ENCODE measurements around the gene ZSCAN22. TPM values are rescaled to one million over a fixed set of nuclear protein-coding genes. Genes with fewer than 3 reads are reported as not detected.
A peak's percentile ranks its signal among the peaks of the same experiment; 100 is the strongest.

Gene ZSCAN22
- total RNA-seq, 1 experiment from 2014 or later = 3.2 TPM

DNA sequence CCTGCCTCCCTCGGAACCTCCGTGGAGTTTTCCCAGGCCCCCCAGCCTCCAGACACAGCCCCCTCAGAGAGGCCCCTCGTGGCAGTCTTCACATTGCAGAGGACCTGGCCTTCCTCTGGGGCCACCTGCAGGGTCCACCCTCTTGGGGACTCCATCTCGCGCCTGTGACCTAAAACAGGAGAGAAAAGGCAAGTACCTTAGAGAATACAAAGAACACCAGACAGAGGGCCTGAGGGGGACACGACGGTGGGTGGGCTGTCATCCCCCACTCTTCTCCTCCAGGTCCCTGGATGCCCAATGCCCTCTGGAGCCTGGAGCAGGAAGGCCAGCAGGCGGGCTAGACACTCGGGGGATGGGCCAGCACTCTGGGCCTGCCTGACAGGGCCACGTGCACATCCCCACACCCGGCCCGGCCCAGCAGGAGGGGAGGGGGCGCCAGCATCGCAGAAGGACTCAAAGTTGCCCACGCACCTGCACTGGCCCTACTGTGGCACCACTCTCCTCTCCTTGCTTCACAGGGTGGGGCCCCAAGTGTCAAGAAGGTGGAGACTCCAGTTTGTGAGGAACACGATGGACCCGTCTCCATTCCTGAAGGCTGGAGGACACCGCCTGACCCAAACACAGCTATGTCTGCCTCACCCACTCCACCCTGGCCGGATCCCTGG is 30.8 kb downstream of the ZSCAN22 start:
- CTCF ChIA-PET = interaction anchor here (0.9 kb wide), 1 partner anchor 17 kb away, joined by 3 read pairs; no protein-coding TSS in a partner anchor
- no peaks in the 10 kb centered on the region for H3K36me3 Mint-ChIP-seq
- ATAC-seq (no peak), DNase-seq (ENCODE audit: low spot score) (no peak)
- POLR2A ChIA-PET = no interaction called here
- no peaks in the 10 kb centered on the region for H3K9me3 Mint-ChIP-seq
- TF ChIP-seq PRRX2 (CRISPR knock-in tag; IDR thresholded peaks at IDR 0.05) (no peak), ZNF121 (CRISPR knock-in tag; IDR thresholded peaks at IDR 0.05) (no peak), TP53 (CRISPR knock-in tag; IDR thresholded peaks at IDR 0.05) (no peak), TEAD1 (CRISPR knock-in tag; IDR thresholded peaks at IDR 0.05) (no peak), ZBTB21 (CRISPR knock-in tag; IDR thresholded peaks at IDR 0.05; ENCODE audit: borderline replicate concordance) (no peak), SP1 (CRISPR knock-in tag; conservative IDR thresholded peaks at IDR 0.05) (no peak), ETV6 (CRISPR knock-in tag; IDR thresholded peaks at IDR 0.05) (no peak), NFE2L1 (CRISPR knock-in tag; IDR thresholded peaks at IDR 0.05) (no peak), IRF2 (CRISPR knock-in tag; IDR thresholded peaks at IDR 0.05; ENCODE audit: borderline replicate concordance, low read depth) (no peak)
- TF ChIP-seq, protein P1, sequence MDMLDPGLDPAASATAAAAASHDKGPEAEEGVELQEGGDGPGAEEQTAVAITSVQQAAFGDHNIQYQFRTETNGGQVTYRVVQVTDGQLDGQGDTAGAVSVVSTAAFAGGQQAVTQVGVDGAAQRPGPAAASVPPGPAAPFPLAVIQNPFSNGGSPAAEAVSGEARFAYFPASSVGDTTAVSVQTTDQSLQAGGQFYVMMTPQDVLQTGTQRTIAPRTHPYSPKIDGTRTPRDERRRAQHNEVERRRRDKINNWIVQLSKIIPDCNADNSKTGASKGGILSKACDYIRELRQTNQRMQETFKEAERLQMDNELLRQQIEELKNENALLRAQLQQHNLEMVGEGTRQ (CRISPR knock-in tag; IDR thresholded peaks at IDR 0.05) = no peak
- TF ChIP-seq, protein P2, sequence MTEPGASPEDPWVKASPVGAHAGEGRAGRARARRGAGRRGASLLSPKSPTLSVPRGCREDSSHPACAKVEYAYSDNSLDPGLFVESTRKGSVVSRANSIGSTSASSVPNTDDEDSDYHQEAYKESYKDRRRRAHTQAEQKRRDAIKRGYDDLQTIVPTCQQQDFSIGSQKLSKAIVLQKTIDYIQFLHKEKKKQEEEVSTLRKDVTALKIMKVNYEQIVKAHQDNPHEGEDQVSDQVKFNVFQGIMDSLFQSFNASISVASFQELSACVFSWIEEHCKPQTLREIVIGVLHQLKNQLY (CRISPR knock-in tag; IDR thresholded peaks at IDR 0.05) = no peak
- TF ChIP-seq, protein P3, sequence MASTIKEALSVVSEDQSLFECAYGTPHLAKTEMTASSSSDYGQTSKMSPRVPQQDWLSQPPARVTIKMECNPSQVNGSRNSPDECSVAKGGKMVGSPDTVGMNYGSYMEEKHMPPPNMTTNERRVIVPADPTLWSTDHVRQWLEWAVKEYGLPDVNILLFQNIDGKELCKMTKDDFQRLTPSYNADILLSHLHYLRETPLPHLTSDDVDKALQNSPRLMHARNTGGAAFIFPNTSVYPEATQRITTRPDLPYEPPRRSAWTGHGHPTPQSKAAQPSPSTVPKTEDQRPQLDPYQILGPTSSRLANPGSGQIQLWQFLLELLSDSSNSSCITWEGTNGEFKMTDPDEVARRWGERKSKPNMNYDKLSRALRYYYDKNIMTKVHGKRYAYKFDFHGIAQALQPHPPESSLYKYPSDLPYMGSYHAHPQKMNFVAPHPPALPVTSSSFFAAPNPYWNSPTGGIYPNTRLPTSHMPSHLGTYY (CRISPR knock-in tag; IDR thresholded peaks at IDR 0.05) = no peak
- TF ChIP-seq, protein P4, sequence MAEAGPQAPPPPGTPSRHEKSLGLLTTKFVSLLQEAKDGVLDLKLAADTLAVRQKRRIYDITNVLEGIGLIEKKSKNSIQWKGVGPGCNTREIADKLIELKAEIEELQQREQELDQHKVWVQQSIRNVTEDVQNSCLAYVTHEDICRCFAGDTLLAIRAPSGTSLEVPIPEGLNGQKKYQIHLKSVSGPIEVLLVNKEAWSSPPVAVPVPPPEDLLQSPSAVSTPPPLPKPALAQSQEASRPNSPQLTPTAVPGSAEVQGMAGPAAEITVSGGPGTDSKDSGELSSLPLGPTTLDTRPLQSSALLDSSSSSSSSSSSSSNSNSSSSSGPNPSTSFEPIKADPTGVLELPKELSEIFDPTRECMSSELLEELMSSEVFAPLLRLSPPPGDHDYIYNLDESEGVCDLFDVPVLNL (CRISPR knock-in tag; IDR thresholded peaks at IDR 0.05; ENCODE audit: borderline replicate concordance, low read depth) = no peak
- TF ChIP-seq, protein P5, sequence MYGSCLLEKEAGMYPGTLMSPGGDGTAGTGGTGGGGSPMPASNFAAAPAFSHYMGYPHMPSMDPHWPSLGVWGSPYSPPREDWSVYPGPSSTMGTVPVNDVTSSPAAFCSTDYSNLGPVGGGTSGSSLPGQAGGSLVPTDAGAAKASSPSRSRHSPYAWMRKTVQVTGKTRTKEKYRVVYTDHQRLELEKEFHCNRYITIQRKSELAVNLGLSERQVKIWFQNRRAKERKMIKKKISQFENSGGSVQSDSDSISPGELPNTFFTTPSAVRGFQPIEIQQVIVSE (CRISPR knock-in tag; IDR thresholded peaks at IDR 0.05; ENCODE audit: borderline replicate concordance) = no peak
- TF ChIP-seq, protein P6, sequence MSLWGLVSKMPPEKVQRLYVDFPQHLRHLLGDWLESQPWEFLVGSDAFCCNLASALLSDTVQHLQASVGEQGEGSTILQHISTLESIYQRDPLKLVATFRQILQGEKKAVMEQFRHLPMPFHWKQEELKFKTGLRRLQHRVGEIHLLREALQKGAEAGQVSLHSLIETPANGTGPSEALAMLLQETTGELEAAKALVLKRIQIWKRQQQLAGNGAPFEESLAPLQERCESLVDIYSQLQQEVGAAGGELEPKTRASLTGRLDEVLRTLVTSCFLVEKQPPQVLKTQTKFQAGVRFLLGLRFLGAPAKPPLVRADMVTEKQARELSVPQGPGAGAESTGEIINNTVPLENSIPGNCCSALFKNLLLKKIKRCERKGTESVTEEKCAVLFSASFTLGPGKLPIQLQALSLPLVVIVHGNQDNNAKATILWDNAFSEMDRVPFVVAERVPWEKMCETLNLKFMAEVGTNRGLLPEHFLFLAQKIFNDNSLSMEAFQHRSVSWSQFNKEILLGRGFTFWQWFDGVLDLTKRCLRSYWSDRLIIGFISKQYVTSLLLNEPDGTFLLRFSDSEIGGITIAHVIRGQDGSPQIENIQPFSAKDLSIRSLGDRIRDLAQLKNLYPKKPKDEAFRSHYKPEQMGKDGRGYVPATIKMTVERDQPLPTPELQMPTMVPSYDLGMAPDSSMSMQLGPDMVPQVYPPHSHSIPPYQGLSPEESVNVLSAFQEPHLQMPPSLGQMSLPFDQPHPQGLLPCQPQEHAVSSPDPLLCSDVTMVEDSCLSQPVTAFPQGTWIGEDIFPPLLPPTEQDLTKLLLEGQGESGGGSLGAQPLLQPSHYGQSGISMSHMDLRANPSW (CRISPR knock-in tag; conservative IDR thresholded peaks at IDR 0.05; ENCODE audit: low read depth) = no peak
- H3K4me3 Mint-ChIP-seq = no peak overlapping the region
- H3K27ac Mint-ChIP-seq = peak overlapping the region; percentile 60; the same call in 1 of the 2 replicates
- H3K4me1 Mint-ChIP-seq = peaks cover 6% of the 10 kb centered on the region; the same call in 1 of the 2 replicates
- H3K27me3 Mint-ChIP-seq (ENCODE audit: low read depth) = peaks cover 8% of the 10 kb centered on the region

DNA sequence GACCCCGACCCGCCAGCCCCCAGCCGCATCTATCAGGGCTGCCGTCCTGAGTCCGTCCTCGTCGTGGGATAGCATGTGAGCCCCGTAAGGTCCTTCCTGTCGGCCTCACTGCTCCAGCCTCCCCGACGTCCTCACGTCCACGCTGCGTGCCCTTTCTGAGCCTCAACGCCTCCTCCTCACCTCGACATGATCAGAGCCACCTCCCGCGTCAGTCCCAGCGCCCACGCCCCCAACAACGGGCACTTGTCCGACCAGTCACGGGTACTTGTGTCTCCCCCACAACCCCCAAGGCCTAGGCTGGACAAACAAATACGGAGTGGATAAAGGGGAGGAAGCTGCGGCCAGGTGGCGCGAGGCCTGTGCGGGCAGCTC is 35.1 kb downstream of the ZSCAN22 start:
- H3K4me1 Mint-ChIP-seq = peaks cover 6% of the 10 kb centered on the region; the same call in 1 of the 2 replicates
- CTCF ChIA-PET = interaction anchor here (1.0 to 3.0 kb wide), 10 partner anchors 9 to 158 kb away, joined by 3 to 22 read pairs (median 5); partner anchors contain the start of genes ZBTB45 and ZSCAN22
- peak; percentile 9 for ATAC-seq
- DNase-seq (ENCODE audit: low spot score) = no peak
- no peaks in the 10 kb centered on the region for H3K36me3 Mint-ChIP-seq
- H3K4me3 Mint-ChIP-seq = peak overlapping the region; percentile 94
- peak overlapping the region; percentile 96 for H3K27ac Mint-ChIP-seq
- POLR2A ChIA-PET = interaction anchor here (0.9 to 2.9 kb wide), 6 partner anchors 11 to 89 kb away, joined by 3 to 25 read pairs (median 6); partner anchors contain the start of genes ZNF324B and ZSCAN22
- H3K9me3 Mint-ChIP-seq = no peaks in the 10 kb centered on the region
- H3K27me3 Mint-ChIP-seq (ENCODE audit: low read depth) = no peaks in the 10 kb centered on the region
- TF ChIP-seq, protein P7, sequence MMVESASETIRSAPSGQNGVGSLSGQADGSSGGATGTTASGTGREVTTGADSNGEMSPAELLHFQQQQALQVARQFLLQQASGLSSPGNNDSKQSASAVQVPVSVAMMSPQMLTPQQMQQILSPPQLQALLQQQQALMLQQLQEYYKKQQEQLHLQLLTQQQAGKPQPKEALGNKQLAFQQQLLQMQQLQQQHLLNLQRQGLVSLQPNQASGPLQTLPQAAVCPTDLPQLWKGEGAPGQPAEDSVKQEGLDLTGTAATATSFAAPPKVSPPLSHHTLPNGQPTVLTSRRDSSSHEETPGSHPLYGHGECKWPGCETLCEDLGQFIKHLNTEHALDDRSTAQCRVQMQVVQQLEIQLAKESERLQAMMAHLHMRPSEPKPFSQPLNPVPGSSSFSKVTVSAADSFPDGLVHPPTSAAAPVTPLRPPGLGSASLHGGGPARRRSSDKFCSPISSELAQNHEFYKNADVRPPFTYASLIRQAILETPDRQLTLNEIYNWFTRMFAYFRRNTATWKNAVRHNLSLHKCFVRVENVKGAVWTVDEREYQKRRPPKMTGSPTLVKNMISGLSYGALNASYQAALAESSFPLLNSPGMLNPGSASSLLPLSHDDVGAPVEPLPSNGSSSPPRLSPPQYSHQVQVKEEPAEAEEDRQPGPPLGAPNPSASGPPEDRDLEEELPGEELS (CRISPR knock-in tag; IDR thresholded peaks at IDR 0.05) = peak; percentile 39; the same call in 1 of the 2 replicates
- TF ChIP-seq NFE2L1 (CRISPR knock-in tag; IDR thresholded peaks at IDR 0.05) = peak; percentile 10; the same call in 1 of the 2 replicates
- TF ChIP-seq ZBTB21 (CRISPR knock-in tag; IDR thresholded peaks at IDR 0.05; ENCODE audit: borderline replicate concordance) = peak; percentile 11; the same call in 1 of the 2 replicates
- TF ChIP-seq, protein P8, sequence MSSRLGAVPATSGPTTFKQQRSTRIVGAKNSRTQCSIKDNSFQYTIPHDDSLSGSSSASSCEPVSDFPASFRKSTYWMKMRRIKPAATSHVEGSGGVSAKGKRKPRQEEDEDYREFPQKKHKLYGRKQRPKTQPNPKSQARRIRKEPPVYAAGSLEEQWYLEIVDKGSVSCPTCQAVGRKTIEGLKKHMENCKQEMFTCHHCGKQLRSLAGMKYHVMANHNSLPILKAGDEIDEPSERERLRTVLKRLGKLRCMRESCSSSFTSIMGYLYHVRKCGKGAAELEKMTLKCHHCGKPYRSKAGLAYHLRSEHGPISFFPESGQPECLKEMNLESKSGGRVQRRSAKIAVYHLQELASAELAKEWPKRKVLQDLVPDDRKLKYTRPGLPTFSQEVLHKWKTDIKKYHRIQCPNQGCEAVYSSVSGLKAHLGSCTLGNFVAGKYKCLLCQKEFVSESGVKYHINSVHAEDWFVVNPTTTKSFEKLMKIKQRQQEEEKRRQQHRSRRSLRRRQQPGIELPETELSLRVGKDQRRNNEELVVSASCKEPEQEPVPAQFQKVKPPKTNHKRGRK (CRISPR knock-in tag; IDR thresholded peaks at IDR 0.05; ENCODE audit: borderline replicate concordance) = no peak
- TF ChIP-seq, protein P3 (CRISPR knock-in tag; IDR thresholded peaks at IDR 0.05) = no peak
